Epithelial cell of esophagus (primary cell): Measurements from ENCODE around the gene TMTC1.

Source experiments
- DNase-seq: peaks from one replicate; pipeline ENCODE4 v3.0.0; 2010; ENCODE audit warnings: low read depth
- H3K4me3 ChIP-seq: 2 replicates; pipeline ENCODE4 v1.5.1; 2011; ENCODE audit warnings: mild to moderate bottlenecking, low read length, control low read depth
- TF ChIP-seq, protein P1 (sequence below): IDR thresholded peaks from 2 replicates; pipeline ENCODE4 v1.5.1; 2011; ENCODE audit warnings: low read depth, mild to moderate bottlenecking, low read length, control low read depth, inconsistent platforms; ENCODE audit not compliant: insufficient read depth; ENCODE audit errors: missing control alignments

The TMTC1 gene

DNA sequence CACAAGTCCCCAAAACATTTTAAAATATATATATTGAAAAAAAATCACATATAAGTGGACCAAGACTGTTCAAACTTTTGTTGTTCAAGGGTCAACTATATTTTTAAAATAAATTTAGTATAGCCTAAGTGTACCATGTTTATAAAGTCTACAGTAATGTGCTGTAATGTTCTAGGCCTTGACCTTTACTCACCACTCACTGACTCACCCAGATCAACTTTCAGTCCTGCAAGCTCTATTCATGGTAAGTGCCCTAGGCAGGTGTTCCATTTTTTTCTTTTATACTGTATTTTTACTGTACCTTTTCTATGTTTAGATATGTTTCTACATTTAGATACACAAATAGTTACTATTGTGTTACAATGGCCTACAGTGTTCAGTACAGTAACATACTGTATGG is 23.4 kb upstream of the TMTC1 start:
- DNase-seq, result peak; percentile 72
- TF ChIP-seq, protein P1, sequence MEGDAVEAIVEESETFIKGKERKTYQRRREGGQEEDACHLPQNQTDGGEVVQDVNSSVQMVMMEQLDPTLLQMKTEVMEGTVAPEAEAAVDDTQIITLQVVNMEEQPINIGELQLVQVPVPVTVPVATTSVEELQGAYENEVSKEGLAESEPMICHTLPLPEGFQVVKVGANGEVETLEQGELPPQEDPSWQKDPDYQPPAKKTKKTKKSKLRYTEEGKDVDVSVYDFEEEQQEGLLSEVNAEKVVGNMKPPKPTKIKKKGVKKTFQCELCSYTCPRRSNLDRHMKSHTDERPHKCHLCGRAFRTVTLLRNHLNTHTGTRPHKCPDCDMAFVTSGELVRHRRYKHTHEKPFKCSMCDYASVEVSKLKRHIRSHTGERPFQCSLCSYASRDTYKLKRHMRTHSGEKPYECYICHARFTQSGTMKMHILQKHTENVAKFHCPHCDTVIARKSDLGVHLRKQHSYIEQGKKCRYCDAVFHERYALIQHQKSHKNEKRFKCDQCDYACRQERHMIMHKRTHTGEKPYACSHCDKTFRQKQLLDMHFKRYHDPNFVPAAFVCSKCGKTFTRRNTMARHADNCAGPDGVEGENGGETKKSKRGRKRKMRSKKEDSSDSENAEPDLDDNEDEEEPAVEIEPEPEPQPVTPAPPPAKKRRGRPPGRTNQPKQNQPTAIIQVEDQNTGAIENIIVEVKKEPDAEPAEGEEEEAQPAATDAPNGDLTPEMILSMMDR, result no peak
- H3K4me3 ChIP-seq, result no peak overlapping the region

DNA sequence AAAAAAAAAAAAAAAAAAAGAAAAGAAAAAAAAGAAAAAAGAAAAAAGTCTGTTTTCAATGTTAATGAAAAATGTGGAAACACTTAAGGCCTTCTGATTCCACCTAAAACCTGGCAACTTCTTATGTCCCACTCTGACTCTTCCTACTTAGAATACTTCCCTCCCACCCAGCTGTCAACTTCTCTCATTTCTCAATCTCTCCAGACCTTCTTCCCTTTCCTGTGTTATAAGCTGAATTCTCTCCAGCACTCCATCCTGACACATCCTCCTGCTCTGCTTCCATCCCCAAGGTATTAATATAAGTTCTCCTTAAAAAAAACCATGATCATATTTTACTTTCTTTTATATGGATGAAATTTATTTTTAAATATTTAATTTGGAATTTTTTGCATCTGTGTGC is 20.3 kb upstream of the TMTC1 start:
- TF ChIP-seq, protein P1, result no peak
- no peak overlapping the region for H3K4me3 ChIP-seq
- DNase-seq, result no peak

DNA sequence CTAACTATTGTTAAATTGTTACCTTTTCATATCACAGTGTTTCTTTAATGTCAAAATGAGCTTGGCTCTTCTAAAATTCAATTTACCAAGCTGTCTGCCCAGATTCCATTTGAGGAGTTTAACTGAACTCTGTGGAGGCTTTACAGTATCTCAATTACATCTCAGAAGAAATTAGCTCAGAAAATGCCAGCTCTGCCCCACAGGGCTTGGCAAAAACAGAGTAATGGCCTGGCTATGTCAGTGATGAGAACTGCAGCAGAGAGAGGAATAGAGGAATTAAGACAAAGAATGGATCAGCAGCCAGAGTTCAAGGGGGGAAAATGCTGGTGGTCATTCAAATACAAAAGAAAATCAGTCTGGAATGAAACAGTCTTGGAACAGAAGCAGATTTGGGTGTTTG is 15.8 kb upstream of the TMTC1 start:
- TF ChIP-seq, protein P1, result no peak
- no peak for DNase-seq
- no peak overlapping the region for H3K4me3 ChIP-seq

DNA sequence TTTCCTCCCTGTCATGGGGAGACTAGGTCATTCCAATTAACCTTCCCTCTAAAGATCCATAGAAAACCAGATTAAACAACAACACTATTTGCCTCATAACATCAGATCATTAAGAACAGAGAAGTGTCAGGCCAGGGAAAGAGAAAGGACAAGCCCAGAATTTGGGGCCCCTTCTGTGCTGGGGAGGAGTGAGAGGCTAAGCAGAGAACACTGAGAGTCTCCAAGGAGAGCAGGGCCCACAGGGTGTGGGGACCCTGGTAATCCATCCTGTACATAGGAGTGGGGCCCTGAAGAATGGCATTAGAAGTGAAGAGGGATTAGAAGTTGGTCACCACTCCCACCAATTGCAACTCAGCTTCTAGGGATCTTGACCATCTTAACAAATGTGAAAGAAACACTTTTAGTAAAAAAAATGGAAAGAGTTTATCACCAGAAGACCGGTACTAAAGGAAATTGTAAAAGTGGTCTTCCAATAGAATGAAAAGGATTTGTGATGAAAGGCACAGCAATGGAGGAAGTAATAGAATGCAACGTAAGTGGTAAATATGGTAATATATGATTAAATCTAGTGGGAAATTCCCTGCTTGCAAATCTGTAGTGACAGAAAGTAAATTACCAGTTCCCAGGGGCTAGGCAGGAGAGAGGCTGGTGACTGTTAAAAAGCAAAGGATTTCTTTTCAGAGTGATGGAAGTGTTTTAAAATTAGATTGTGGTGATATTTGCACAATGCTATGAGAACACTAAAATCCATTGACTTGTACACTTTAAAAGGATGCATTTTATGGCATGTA is 14.0 kb upstream of the TMTC1 start:
- DNase-seq, result no peak
- H3K4me3 ChIP-seq, result no peak overlapping the region
- TF ChIP-seq, protein P1, result no peak

DNA sequence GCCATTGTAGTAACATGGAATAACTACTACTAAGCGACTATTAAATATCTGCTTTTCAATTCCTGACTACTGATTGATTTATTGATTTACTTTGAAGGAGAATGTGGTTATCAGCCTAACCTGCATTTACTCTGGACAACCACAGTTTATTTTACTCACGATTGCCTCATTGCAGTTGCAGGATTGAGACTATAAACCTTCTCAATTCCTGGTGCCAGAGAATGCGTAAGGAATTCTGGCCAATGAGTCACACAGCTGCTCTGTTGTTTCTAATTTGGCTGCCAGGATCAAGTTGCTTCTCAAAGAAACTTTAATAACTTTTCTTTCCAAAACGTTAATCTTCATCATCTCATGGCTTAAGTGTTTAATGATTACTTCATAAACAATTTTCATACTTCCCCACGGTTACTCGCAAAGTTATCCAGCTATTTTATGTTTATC is 13.1 kb upstream of the TMTC1 start:
- peak; percentile 83 for DNase-seq
- H3K4me3 ChIP-seq, result no peak overlapping the region
- TF ChIP-seq, protein P1, result peak; percentile 6

DNA sequence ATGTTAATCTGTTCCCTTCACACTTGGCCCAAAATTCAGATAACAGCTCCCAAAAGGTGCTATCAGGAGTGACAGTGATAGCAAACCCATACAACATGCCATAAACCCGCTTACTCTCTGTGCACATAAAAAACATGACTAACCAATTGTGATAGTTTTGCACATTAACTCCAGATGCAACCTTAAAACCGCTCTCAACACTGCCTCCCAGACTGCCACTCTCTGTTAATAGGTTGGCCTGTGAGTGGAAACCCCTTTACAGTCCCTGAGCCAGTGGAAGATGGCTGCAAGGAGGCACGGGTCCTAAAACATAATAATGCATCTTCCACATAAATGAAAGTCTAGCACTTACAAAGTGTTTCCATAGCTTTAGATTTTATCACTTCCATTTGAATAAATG is 12.0 kb upstream of the TMTC1 start:
- TF ChIP-seq, protein P1, result no peak
- no peak overlapping the region for H3K4me3 ChIP-seq
- DNase-seq, result no peak

DNA sequence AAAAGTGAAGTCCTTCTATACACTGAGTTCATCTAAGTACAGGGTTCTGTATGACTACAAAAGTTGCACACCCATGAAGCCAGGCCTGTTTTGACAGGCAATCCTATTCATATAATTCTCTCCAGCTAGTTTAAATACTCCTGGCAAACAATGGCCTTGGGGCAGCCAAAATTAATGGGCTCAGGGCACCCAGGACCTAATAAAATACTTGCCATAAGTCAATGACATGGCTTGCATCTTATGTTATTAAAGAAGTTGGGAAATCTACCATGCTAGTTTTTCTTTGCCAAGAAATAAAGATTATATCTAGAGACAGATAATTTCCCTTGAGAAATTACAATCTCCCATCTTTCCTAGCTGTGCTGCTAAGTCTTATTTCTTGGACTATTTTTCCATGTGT is 11.1 kb upstream of the TMTC1 start:
- H3K4me3 ChIP-seq, result no peak overlapping the region
- DNase-seq, result peak; percentile 4
- TF ChIP-seq, protein P1, result no peak
